Heart left ventricle (tissue), 13 donors: ENCODE measurements around the gene ACAA1.

ENCODE experiments used
- POLR2A ChIP-seq, 2 donors: fragments of 450-650 bp; IDR thresholded peaks; one replicate each; pipeline ENCODE4 v1.6.1; 2017; ENCODE audit warnings: antibody characterized with exemption in 2 of 2, mild to moderate bottlenecking in 2 of 2, moderate library complexity in 2 of 2
- TF ChIP-seq, protein P1 (sequence below), 12 donors: fragments of 200-600 bp; sonication (generic) in 4 of 12; IDR thresholded peaks; one replicate each; pipeline versions ENCODE4 v1.5.0 to v1.8.0; 2018 to 2022; ENCODE audit warnings: antibody characterized with exemption in 12 of 12, mild to moderate bottlenecking in 5 of 12
- donor health status: ischemic (EF 13 %, LVEDD 7.1; RV severe dilation, severe dysfunction).
- donor health status: DM: no; HTN: yes; CAD: no.
- donor health status: DM: no; HTN: no; CAD: no.
- donor health status: ischemic (EF 25% LVEDD 6.9; RV normal size, moderate dysfunction).
- donor health status: ischemic (EF 25% LVEDD 5.7; RV mildly dilated, moderate dysfunction).
- donor health status: ischemic (EF 35%, LVEDD 5.7; RV mildly dilated, moderate dysfunction).
- donor health status: nonischemic (EF 11% LVEDD 7.7; RV severe dilation, severe dysfunction).
- donor health status: DM: yes; HTN: yes; CAD: no.
- donor health status: PGD.
- donor health status: ischemic (EF 29% LVEDD 5.4; RV normal size, mild dysfunction).
- donor health status: nonischemic (EF 23%, LVEDD 6.1; RV moderate dilation, normal function).

GRCh38 chr3:38098376-38098723, 38.6 kb downstream of the ACAA1 start:
- TF ChIP-seq, protein P1, sequence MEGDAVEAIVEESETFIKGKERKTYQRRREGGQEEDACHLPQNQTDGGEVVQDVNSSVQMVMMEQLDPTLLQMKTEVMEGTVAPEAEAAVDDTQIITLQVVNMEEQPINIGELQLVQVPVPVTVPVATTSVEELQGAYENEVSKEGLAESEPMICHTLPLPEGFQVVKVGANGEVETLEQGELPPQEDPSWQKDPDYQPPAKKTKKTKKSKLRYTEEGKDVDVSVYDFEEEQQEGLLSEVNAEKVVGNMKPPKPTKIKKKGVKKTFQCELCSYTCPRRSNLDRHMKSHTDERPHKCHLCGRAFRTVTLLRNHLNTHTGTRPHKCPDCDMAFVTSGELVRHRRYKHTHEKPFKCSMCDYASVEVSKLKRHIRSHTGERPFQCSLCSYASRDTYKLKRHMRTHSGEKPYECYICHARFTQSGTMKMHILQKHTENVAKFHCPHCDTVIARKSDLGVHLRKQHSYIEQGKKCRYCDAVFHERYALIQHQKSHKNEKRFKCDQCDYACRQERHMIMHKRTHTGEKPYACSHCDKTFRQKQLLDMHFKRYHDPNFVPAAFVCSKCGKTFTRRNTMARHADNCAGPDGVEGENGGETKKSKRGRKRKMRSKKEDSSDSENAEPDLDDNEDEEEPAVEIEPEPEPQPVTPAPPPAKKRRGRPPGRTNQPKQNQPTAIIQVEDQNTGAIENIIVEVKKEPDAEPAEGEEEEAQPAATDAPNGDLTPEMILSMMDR (IDR thresholded peaks at IDR 0.05), result no peak
- TF ChIP-seq POLR2A (IDR thresholded peaks at IDR 0.05), result no peak
